Uterus (tissue), 4 donors: Measurements from ENCODE around the gene GPR162. TPM values are rescaled to one million over a fixed set of nuclear protein-coding genes. Genes with fewer than 3 reads are reported as not detected.

Experiments used
- DNase-seq, 2 donors: peaks; one replicate each; pipeline ENCODE4 v3.0.0-alpha.2; 2019 to 2020
- H3K27ac ChIP-seq, 2 donors: fragments of 200-600 bp; sonication (generic); 1 replicate in 1 of 2; 2 replicates in 1 of 2; pipeline ENCODE4 v1.5.1; 2016 to 2018
- H3K27me3 ChIP-seq, 2 donors: fragments of 200-600 bp; sonication (generic); one replicate each; pipeline ENCODE4 v1.5.1; 2018 to 2019; ENCODE audit warnings: control low read depth in 1 of 2
- H3K36me3 ChIP-seq, 2 donors: fragments of 200-600 bp; sonication (generic); one replicate each; pipeline ENCODE4 v1.5.1; 2019; ENCODE audit warnings: control low read depth in 1 of 2
- H3K4me1 ChIP-seq, 2 donors: fragments of 200-600 bp; sonication (generic); one replicate each; pipeline ENCODE4 v1.5.1; 2018 to 2019; ENCODE audit warnings: control low read depth in 1 of 2
- H3K4me3 ChIP-seq, 2 donors: fragments of 200-600 bp; sonication (generic); 1 replicate in 1 of 2; 2 replicates in 1 of 2; pipeline ENCODE4 v1.5.1; 2018 to 2019; ENCODE audit warnings: mild to moderate bottlenecking in 1 of 2
- H3K9me3 ChIP-seq, 2 donors: fragments of 200-600 bp; sonication (generic); one replicate each; pipeline ENCODE4 v1.5.1; 2019; ENCODE audit warnings: control low read depth in 1 of 2
- POLR2A ChIP-seq, 2 donors: fragments of 450-650 bp; IDR thresholded peaks; one replicate each; pipeline ENCODE4 v1.6.1; 2016; ENCODE audit warnings: antibody characterized with exemption in 2 of 2, mild to moderate bottlenecking in 1 of 2, moderate library complexity in 1 of 2
- intact Hi-C: fragments of 100-400 bp; cut with DNase I; formaldehyde crosslinking; loops from one replicate; pipeline ENCODE4 v1.15.1; 2023; ENCODE audit warnings: low total_unique reads
- total RNA-seq, 4 donors: library from RNA; depleted of rRNA in 3 of 4; stranded (reverse); fragments of >200 nt in 3 of 4; gene quantifications; one replicate each; pipeline versions ENCODE4 v1.1.0 to v1.2.4, GENCODE V29; 2014 to 2023
- TF ChIP-seq, protein P1 (sequence below), 4 experiments: fragments of 200-600 bp in 2 of 4; fragments of 450-650 bp in 2 of 4; sonication (generic) in 2 of 4; IDR thresholded peaks; one replicate each; pipeline ENCODE4 v1.5.1; 2016 to 2019; ENCODE audit warnings: antibody characterized with exemption in 4 of 4, mild to moderate bottlenecking in 2 of 4, moderate library complexity in 1 of 4
- donor health status: DM: yes; HTN: yes; CAD: no.

The GPR162 gene
- total RNA-seq, 4 donors from 2014 or later, result 0.29 to 23.1 (median 3.4) TPM

DNA sequence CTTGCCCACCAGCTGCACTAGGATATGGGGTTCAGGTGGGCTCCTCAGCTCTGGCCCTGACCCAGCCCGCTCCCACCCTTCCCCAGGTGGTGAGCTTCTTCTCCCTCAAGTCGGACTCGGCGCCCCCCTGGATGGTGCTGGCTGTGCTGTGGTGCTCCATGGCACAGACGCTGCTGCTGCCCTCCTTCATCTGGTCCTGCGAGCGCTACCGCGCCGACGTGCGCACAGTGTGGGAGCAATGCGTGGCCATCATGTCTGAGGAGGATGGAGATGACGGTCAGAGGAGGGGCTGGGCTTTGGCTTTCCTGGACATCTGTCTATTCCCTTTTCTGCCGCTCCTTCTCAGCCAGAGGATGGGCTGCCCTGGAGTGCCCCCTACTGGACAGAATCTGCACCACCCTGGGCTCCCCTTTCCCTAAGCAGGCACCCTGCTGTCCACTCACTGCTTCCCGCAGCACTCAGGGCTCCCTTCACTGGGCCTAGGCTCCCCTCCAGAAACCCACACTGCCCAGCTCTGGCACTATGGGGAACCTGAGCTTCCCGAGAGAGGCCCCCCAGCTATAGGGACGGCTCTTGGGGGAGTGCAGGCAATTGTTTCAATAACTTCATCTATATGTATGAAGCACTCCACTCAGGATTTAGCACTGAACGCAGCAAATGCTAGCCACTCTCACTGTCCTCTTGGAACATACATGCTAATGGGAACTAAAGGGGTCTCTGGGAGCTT, 3.9 kb downstream of the GPR162 start:
- H3K4me1 ChIP-seq, result peaks cover 5 to 6% of the 10 kb centered on the region in 2 donors
- H3K36me3 ChIP-seq, result no peaks in the 10 kb centered on the region
- TF ChIP-seq POLR2A (IDR thresholded peaks at IDR 0.05), result peak in 1 of 2 donors; percentile 29
- TF ChIP-seq, protein P1, sequence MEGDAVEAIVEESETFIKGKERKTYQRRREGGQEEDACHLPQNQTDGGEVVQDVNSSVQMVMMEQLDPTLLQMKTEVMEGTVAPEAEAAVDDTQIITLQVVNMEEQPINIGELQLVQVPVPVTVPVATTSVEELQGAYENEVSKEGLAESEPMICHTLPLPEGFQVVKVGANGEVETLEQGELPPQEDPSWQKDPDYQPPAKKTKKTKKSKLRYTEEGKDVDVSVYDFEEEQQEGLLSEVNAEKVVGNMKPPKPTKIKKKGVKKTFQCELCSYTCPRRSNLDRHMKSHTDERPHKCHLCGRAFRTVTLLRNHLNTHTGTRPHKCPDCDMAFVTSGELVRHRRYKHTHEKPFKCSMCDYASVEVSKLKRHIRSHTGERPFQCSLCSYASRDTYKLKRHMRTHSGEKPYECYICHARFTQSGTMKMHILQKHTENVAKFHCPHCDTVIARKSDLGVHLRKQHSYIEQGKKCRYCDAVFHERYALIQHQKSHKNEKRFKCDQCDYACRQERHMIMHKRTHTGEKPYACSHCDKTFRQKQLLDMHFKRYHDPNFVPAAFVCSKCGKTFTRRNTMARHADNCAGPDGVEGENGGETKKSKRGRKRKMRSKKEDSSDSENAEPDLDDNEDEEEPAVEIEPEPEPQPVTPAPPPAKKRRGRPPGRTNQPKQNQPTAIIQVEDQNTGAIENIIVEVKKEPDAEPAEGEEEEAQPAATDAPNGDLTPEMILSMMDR (IDR thresholded peaks at IDR 0.05), result peak; percentile 85 to 93 (median 90)
- no peaks in the 10 kb centered on the region for H3K9me3 ChIP-seq
- peaks cover 0 to 4% of the 10 kb centered on the region in 2 donors for H3K27me3 ChIP-seq
- peak; percentile 88 to 89 for DNase-seq
- H3K4me3 ChIP-seq, result peak overlapping the region; percentile 13 to 18
- intact Hi-C loops, result loop anchor here (10.0 kb wide), 1 partner anchor 71 kb away; the partner anchor contains the start of gene MLF2
- peak overlapping the region; percentile 90 to 97 for H3K27ac ChIP-seq

DNA sequence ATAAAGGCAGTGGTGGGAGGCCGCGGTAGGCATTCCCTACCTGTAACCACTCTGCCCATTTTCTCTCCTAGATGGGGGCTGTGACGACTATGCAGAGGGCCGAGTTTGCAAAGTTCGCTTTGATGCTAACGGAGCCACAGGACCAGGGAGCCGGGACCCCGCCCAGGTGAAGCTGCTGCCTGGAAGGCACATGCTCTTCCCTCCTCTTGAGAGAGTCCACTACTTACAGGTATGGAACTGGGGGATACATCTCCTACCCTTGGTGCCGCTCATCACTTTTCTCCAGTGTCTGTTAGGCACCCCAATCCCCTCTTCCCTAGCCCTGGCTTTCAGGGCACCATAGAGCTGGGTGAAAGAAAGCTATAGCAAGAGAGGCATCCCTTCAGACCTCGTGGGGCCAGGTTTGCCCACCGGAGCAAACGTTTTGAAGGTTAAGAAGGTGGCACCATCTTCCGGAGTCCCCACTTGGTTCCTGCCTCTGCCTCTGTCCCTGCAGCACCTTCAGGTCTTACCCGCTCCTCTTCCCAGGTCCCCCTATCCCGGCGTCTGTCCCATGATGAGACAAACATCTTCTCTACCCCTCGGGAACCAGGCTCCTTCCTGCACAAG, 4.6 kb downstream of the GPR162 start:
- Histone ChIP-seq H3K9me3 (no peaks in the 10 kb centered on the region), H3K27me3 (peaks cover 0 to 4% of the 10 kb centered on the region in 2 donors), H3K27ac (peak overlapping the region; percentile 90 to 97), H3K36me3 (no peaks in the 10 kb centered on the region), H3K4me3 (no peak overlapping the region), H3K4me1 (peaks cover 5 to 6% of the 10 kb centered on the region in 2 donors)
- TF ChIP-seq, protein P1 (IDR thresholded peaks at IDR 0.05), result no peak
- TF ChIP-seq POLR2A (IDR thresholded peaks at IDR 0.05), result no peak
- intact Hi-C loops, result loop anchor here (10.0 kb wide), 1 partner anchor 71 kb away; the partner anchor contains the start of gene MLF2
- DNase-seq, result no peak

DNA sequence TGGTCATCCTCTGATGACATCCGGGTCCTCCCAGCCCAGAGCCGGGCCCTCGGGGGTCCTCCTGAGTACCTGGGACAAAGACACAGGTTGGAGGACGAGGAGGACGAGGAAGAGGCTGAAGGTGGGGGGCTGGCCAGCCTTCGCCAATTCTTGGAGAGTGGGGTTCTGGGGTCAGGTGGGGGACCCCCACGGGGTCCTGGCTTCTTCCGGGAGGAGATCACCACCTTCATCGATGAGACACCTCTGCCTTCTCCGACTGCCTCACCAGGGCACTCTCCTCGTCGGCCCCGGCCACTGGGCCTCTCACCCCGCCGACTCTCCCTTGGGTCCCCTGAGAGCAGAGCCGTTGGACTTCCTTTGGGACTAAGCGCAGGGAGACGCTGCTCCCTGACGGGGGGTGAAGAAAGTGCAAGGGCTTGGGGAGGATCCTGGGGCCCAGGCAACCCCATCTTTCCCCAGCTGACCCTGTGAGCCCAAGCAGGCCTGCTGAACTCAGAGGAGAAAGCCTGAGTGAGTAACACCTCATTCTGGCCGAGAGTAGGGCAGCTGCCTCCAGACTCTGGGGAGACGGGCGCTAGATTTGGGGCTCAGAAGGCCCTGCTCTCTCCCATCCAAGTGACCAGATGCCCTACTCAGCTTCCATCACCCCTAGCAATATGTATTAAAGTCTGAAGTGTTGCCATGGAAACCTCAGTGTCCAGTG, 5.3 kb downstream of the GPR162 start:
- H3K9me3 ChIP-seq, result no peaks in the 10 kb centered on the region

DNA sequence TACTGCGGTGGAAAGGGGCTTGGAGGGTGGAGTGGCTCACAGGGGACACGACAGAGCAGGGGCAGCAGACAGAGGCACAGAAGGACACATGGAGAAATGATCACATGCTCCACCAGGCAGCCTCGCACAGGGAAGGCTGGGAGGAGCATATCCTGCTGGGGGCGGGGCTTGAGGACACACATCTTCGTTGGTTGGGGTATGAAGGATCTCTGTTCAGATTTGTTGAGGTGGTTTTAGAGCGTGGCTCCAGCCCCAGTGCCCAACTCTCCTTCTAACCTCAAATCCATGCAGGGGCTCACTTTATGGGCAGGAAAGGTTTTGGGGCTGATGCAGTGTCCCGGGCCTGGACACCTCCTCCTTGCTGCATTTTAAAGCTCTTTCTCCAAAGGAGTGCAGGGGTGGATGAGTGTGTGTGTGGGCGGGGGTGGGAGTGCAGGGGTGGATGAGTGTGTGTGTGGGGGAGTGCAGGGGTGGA, 5.9 kb downstream of the GPR162 start:
- H3K4me3 ChIP-seq, result peak overlapping the region in 1 of 2 donors; percentile 96
- H3K4me1 ChIP-seq, result peaks cover 5 to 6% of the 10 kb centered on the region in 2 donors
- no peaks in the 10 kb centered on the region for H3K27me3 ChIP-seq
- no peaks in the 10 kb centered on the region for H3K9me3 ChIP-seq
- peak overlapping the region; percentile 90 to 97 for H3K27ac ChIP-seq
- no peaks in the 10 kb centered on the region for H3K36me3 ChIP-seq
- DNase-seq, result peak; percentile 92 to 95
- peak; percentile 21 to 40 for TF ChIP-seq POLR2A (IDR thresholded peaks at IDR 0.05)
- TF ChIP-seq, protein P1 (IDR thresholded peaks at IDR 0.05), result no peak
- intact Hi-C loops, result loop anchor here (10.0 kb wide), 1 partner anchor 73 kb away; the partner anchor contains the start of gene MLF2

More for the DNA sequence above, 5.3 kb downstream of the GPR162 start:
- DNase-seq, result no peak
- intact Hi-C loops, result loop anchor here (10.0 kb wide), 1 partner anchor 72 kb away; the partner anchor contains the start of gene MLF2
- TF ChIP-seq, protein P1 (IDR thresholded peaks at IDR 0.05), result no peak
- TF ChIP-seq POLR2A (IDR thresholded peaks at IDR 0.05), result no peak
- Histone ChIP-seq H3K4me1 (peaks cover 5 to 6% of the 10 kb centered on the region in 2 donors), H3K36me3 (no peaks in the 10 kb centered on the region), H3K4me3 (no peak overlapping the region), H3K27ac (peak overlapping the region; percentile 90 to 97), H3K27me3 (peaks cover 0 to 3% of the 10 kb centered on the region in 2 donors)
